GM12892 (cell line): Measurements from ENCODE around the gene TMPRSS11F.

Experiments used
- DNase-seq: peaks from one replicate; pipeline ENCODE4 v3.0.0; 2011; ENCODE audit not compliant: insufficient read length
- FAIRE-seq: peaks from 2 replicates; lab custom pipeline; 2011; peaks lifted over from hg19 to GRCh38; lab: Jason Lieb, UNC
- POLR2A ChIP-seq: IDR thresholded peaks from 2 replicates; pipeline ENCODE4 v1.6.1; 2011; ENCODE audit warnings: low read depth, low read length, control low read depth
- POLR2AphosphoS5 ChIP-seq: IDR thresholded peaks from 2 replicates; pipeline ENCODE4 v1.6.1; 2011; ENCODE audit warnings: low read depth, low read length, control low read depth
- TAF1 ChIP-seq: IDR thresholded peaks from 2 replicates; pipeline ENCODE4 v1.6.1; 2011; ENCODE audit warnings: low read depth, mild to moderate bottlenecking, control low read depth, low read length, borderline replicate concordance

TMPRSS11F gene

DNA sequence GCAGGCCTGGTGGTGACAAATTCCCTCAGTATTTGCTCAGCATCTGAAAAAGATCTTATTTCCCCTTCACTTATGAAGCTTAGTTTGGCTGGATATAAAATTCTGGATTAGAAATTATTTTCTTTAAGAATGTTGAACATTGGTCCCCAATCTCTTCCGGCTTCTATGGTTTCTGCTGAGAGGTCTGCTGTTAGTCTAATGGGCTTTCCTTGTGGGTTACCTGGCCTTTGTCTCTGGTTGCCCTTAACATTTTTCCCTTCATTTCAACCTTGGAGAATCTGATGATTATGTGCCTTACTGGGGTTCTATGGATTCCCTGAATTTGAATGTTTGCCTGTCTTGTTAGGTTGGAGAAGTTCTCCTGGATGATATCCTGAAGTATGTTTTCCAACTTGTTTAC lies 17.4 kb upstream of the TMPRSS11F start:
- FAIRE-seq = no peak
- TF ChIP-seq POLR2AphosphoS5 = no peak
- no peak for TF ChIP-seq POLR2A
- TF ChIP-seq TAF1 = no peak

DNA sequence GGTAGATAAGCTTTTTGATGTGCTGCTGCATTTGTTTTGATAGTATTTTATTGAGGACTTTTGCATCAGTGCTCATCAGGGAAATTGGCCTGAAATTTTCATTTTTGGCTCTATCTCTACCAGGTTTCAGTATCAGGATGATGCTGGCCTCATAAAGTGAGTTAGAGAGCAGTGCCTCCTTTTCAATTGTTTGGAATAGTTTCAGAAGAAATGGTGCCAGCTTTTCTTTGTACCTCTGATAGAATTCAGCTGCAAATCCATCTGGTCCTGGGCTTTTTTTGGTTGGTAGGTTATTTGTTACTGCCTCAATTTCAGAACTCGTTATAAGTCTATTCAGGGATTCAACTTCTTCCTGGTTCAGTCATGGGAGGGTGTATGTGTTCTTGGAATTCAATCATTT lies 15.6 kb upstream of the TMPRSS11F start:
- DNase-seq (no peak), FAIRE-seq (no peak)
- TF ChIP-seq TAF1 = no peak

More for the DNA sequence above, 17.4 kb upstream of the TMPRSS11F start:
- no peak for DNase-seq

GRCh38 chr4:68141852-68142251 lies 12.2 kb upstream of the TMPRSS11F start:
- TF ChIP-seq POLR2AphosphoS5 = no peak
- TF ChIP-seq TAF1 = no peak
- DNase-seq (no peak), FAIRE-seq (no peak)

DNA sequence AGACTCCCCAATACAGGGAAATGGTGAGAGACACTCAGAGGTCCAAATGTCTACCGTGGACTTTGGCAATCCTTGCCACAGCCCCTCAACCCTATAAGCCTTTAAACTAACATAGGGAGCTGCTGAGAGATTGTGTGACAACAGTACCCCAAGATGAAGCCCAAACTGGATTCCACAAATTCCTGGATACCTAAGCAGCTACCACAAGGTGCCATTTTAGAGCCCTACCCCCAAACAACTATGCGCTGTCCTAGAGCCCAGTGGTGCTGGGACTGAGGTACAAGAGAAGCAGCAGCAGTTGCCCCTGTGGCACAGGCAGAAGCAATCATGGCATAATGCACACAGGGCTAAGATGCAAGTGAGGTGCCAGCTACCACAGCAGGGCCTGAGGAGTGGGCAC lies 2.7 kb upstream of the TMPRSS11F start:
- no peak for FAIRE-seq
- DNase-seq = no peak
- TF ChIP-seq POLR2A (no peak), TAF1 (no peak), POLR2AphosphoS5 (no peak)

DNA sequence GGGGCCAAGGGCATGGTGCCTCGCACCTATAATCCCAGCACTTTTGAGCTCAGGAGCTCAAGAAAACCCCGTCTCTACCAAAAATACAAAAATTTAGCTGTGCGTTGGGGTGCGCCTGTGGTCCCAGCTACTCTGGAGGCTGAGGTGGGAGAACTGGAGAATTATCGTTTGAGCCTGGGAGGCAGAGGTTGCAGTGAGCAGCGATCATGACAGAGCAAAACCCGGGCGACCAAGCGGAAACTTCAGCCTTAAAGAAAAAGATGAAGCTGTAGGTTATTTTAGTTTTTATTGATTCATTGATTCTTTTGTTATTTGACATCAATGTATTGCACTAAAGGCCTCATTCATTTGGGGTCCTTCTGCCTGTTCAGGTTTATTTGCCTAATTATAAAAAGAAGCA lies 5.4 kb downstream of the TMPRSS11F start:
- DNase-seq (no peak), FAIRE-seq (no peak)
- TF ChIP-seq TAF1 (no peak), POLR2A (no peak), POLR2AphosphoS5 (no peak)

DNA sequence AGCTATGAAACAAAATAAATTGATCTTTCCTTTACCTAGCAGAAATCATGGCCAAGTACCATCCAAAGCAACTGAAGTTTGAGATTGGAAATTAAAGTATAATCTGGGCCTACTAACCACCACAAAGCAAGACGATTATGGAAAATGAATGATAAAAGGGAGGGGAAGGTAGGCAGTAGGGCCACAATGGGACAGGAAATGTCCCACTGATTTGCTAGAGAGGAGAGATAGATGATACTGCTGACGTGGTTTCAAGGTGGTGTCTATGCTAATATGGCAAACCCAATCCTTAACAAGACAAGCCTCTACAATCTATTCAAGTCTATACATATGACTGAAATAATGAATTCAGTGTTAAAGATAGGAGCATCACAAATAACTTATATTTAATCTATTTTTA lies 6.1 kb downstream of the TMPRSS11F start:
- TF ChIP-seq TAF1 (no peak), POLR2A (no peak), POLR2AphosphoS5 (no peak)
- DNase-seq (no peak), FAIRE-seq (no peak)

DNA sequence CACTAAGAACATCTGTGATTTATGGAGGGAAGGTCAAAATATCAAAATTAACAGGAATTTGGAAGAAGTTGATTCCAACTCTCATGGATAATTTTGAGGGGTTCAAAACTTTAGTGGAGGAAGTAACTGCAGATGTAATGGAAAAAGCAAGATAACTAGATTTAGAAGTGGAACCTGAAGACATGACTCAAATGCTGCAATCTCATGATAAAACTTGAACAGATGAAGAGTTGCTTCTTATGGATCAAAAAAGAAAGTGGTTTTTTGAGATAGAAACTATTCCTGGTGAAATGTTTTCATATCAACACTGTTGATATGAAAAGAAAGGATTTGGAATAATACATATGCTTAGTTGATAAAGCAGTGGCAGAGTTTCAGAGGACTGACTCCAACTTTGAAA lies 9.7 kb downstream of the TMPRSS11F start:
- DNase-seq = no peak
- TF ChIP-seq POLR2A (no peak), POLR2AphosphoS5 (no peak), TAF1 (no peak)
- no peak for FAIRE-seq

- FAIRE-seq = no peak
- TF ChIP-seq POLR2A (no peak), POLR2AphosphoS5 (no peak)
- no peak for DNase-seq
Measured at GRCh38 chr4:68110441-68110840, 19.2 kb downstream of the TMPRSS11F start.

- DNase-seq = no peak
- TF ChIP-seq TAF1 (no peak), POLR2AphosphoS5 (no peak), POLR2A (no peak)
- FAIRE-seq = no peak
Measured at GRCh38 chr4:68109868-68110267, 19.8 kb downstream of the TMPRSS11F start.

- TF ChIP-seq POLR2AphosphoS5 (no peak), TAF1 (no peak), POLR2A (no peak)
- DNase-seq = no peak
- no peak for FAIRE-seq
Measured at GRCh38 chr4:68082758-68083157, 46.9 kb downstream of the TMPRSS11F start.

- FAIRE-seq = no peak
- no peak for DNase-seq
- TF ChIP-seq POLR2AphosphoS5 = no peak
- no peak for TF ChIP-seq TAF1
Measured at GRCh38 chr4:68079928-68080327, 49.7 kb downstream of the TMPRSS11F start.

GRCh38 chr4:68077737-68078136 lies 51.9 kb downstream of the TMPRSS11F start:
- DNase-seq = no peak
- no peak for TF ChIP-seq TAF1
- no peak for TF ChIP-seq POLR2A
- TF ChIP-seq POLR2AphosphoS5 = no peak
- FAIRE-seq = no peak

GRCh38 chr4:68077301-68077700 lies 52.4 kb downstream of the TMPRSS11F start:
- FAIRE-seq (no peak), DNase-seq (no peak)
- no peak for TF ChIP-seq TAF1
- no peak for TF ChIP-seq POLR2AphosphoS5
- TF ChIP-seq POLR2A = no peak

- no peak for FAIRE-seq
- TF ChIP-seq POLR2AphosphoS5 = no peak
- no peak for TF ChIP-seq TAF1
- TF ChIP-seq POLR2A = no peak
- no peak for DNase-seq
Measured at GRCh38 chr4:68076194-68076593, 53.5 kb downstream of the TMPRSS11F start.
